MCF 10A (cell line): ENCODE data around the gene C2orf49. TPM values are rescaled to one million over a fixed set of nuclear protein-coding genes. Genes with fewer than 3 reads are reported as not detected.

Experiments used
- BruUV-seq: library from RNA; stranded (reverse); fragments of 400-500 nt; replicated peaks from 2 replicates; lab custom pipeline; 2021; lab: Mats Ljungman, UMichigan
- CTCF ChIA-PET: fragments of 300-600 bp; sonication (Branson Sonifier 250); formaldehyde crosslinking; extraction: SDS; loops from one replicate; lab custom pipeline; 2021; ENCODE audit warnings: antibody characterized with exemption, inconsistent platforms; lab: Yijun Ruan, JAX
- POLR2A ChIA-PET: fragments of 300-600, 350-650 bp; sonication (Branson Sonifier 250); formaldehyde crosslinking; extraction: SDS; loops from one replicate; lab custom pipeline; 2020; ENCODE audit warnings: antibody characterized with exemption, inconsistent platforms; lab: Yijun Ruan, JAX
- DNase-seq: peaks from one replicate; pipeline ENCODE4 v3.0.0-alpha.2; 2018; ENCODE audit not compliant: unreplicated experiment
- H3K27ac Mint-ChIP-seq: one replicate; pipeline ENCODE4 v1.8.0; 2022; ENCODE audit warnings: mild to moderate bottlenecking, low read depth, mixed read lengths; ENCODE audit not compliant: unreplicated experiment
- H3K27me3 Mint-ChIP-seq: one replicate; pipeline ENCODE4 v1.8.0; 2022; ENCODE audit warnings: mixed read lengths; ENCODE audit not compliant: insufficient read depth, unreplicated experiment
- H3K36me3 Mint-ChIP-seq: one replicate; pipeline ENCODE4 v1.8.0; 2022; ENCODE audit warnings: mild to moderate bottlenecking, moderate library complexity, mixed read lengths; ENCODE audit not compliant: insufficient read depth, unreplicated experiment
- H3K4me1 Mint-ChIP-seq: one replicate; pipeline ENCODE4 v1.8.0; 2022; ENCODE audit warnings: mixed read lengths; ENCODE audit not compliant: insufficient read depth, unreplicated experiment
- H3K4me3 Mint-ChIP-seq: one replicate; pipeline ENCODE4 v1.8.0; 2022; ENCODE audit warnings: mild to moderate bottlenecking, moderate library complexity, mixed read lengths; ENCODE audit not compliant: unreplicated experiment
- H3K9me3 Mint-ChIP-seq: one replicate; pipeline ENCODE4 v1.8.0; 2022; ENCODE audit warnings: mixed read lengths; ENCODE audit not compliant: unreplicated experiment
- CTCF ChIP-seq: fragments of 200-600 bp; IDR thresholded peaks from one replicate; pipeline ENCODE4 v1.8.0; 2022; ENCODE audit warnings: antibody characterized with exemption, mild to moderate bottlenecking; ENCODE audit not compliant: unreplicated experiment
- intact Hi-C: fragments of 100-400 bp; cut with micrococcal nuclease; formaldehyde crosslinking; loops from 2 replicates; pipeline ENCODE4 v1.14.1; 2022
- total RNA-seq: library from RNA; stranded (reverse); gene quantifications from 2 replicates; pipeline ENCODE4 v1.2.3, GENCODE V29; 2022

C2orf49 gene
- total RNA-seq, 1 experiment from 2014 or later = 24.2 TPM

DNA sequence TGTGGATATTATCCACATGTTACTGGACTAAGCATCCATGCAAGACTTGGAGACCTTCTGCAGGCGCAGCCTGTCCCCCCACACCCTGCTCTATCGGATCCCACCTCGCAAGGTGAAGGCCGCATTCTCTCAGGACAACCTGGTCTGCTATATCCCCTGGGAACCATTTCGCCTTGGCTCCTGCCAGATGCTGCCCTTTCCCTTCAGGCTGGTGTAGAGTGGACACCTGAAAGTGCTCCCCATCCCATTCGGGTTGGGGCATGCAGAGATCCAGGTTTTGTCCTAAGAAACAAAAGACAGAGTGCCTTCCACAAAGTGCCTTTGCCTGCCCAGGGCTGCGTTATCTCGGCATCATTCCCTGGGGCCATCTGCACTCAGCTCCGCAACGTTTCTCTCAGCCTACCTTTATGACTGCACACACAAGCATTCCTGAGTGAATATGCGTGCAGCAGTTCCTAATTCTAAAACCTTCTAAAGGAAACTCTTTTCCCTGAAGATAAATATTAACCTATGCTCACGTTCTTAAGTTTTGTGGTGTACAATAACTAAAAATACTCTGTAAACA lies 41.0 kb downstream of the C2orf49 start:
- intact Hi-C loops = loop anchor here (2.0 kb wide), 1 partner anchor 142 kb away; no protein-coding TSS in a partner anchor
- TF ChIP-seq CTCF = no peak
- H3K9me3 Mint-ChIP-seq = no peaks in the 10 kb centered on the region
- DNase-seq = no peak
- ChIA-PET CTCF (interaction anchor here (0.7 to 2.0 kb wide), 6 partner anchors 9 to 143 kb away, joined by 3 to 6 read pairs (median 5); no protein-coding TSS in a partner anchor), POLR2A (interaction anchor here (1.0 kb wide), 1 partner anchor 138 kb away, joined by 3 read pairs; no protein-coding TSS in a partner anchor)
- H3K4me1 Mint-ChIP-seq = peaks cover 10% of the 10 kb centered on the region
- peaks cover 96% of the 10 kb centered on the region for H3K36me3 Mint-ChIP-seq
- peak overlapping the region; percentile 27 for H3K27ac Mint-ChIP-seq
- no TSS peak for BruUV-seq
- H3K4me3 Mint-ChIP-seq = no peak overlapping the region
- no peaks in the 10 kb centered on the region for H3K27me3 Mint-ChIP-seq

DNA sequence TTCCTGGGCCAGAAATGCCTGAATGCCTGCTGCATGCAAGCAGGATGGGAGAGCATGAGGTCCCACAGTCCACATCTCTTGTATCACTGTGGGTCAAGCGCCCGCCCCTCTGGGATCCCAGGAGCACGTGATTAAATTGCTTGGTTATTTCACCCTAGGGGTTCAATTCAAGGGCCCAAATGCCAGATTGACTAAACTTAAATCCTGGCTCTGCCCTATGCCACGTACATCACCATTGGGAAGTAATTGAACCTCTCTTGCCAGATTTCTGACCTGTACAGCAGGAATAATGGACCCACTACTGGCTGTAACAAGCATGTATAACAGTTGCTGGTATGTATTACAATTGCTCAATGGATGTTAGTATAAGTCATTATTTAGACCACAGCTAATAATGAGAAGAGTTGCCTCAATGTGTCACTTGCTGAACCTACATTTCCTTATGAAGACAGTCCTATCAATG lies 41.6 kb downstream of the C2orf49 start:
- ChIA-PET CTCF (interaction anchor here (0.6 to 1.4 kb wide), 5 partner anchors 8 to 142 kb away, joined by 3 to 5 read pairs (median 4); no protein-coding TSS in a partner anchor), POLR2A (no interaction called here)
- Mint-ChIP-seq H3K27me3 (no peaks in the 10 kb centered on the region), H3K4me3 (no peak overlapping the region), H3K27ac (peak overlapping the region; percentile 27), H3K4me1 (peaks cover 10% of the 10 kb centered on the region), H3K36me3 (peaks cover 96% of the 10 kb centered on the region), H3K9me3 (no peaks in the 10 kb centered on the region)
- BruUV-seq = no TSS peak
- no peak for TF ChIP-seq CTCF
- intact Hi-C loops = loop anchor here (2.0 kb wide), 1 partner anchor 142 kb away; no protein-coding TSS in a partner anchor
- no peak for DNase-seq

- CTCF ChIA-PET = interaction anchor here (0.6 to 1.2 kb wide), 4 partner anchors 14 to 167 kb away, joined by 3 to 4 read pairs (median 4); no protein-coding TSS in a partner anchor
- no peaks in the 10 kb centered on the region for H3K27me3 Mint-ChIP-seq
- no peak for DNase-seq
- H3K27ac Mint-ChIP-seq = peak overlapping the region; percentile 4
- no peak overlapping the region for H3K4me3 Mint-ChIP-seq
- intact Hi-C loops = loop anchor here (2.0 kb wide), 1 partner anchor 141 kb away; no protein-coding TSS in a partner anchor
- H3K4me1 Mint-ChIP-seq = peaks cover 10% of the 10 kb centered on the region
- peaks cover 96% of the 10 kb centered on the region for H3K36me3 Mint-ChIP-seq
- no peaks in the 10 kb centered on the region for H3K9me3 Mint-ChIP-seq
- no TSS peak for BruUV-seq
- TF ChIP-seq CTCF = no peak
- POLR2A ChIA-PET = interaction anchor here (1.2 kb wide), 1 partner anchor 30 kb away, joined by 4 read pairs; no protein-coding TSS in a partner anchor
Observed at GRCh38 chr2:105379741-105380186, 42.4 kb downstream of the C2orf49 start.

DNA sequence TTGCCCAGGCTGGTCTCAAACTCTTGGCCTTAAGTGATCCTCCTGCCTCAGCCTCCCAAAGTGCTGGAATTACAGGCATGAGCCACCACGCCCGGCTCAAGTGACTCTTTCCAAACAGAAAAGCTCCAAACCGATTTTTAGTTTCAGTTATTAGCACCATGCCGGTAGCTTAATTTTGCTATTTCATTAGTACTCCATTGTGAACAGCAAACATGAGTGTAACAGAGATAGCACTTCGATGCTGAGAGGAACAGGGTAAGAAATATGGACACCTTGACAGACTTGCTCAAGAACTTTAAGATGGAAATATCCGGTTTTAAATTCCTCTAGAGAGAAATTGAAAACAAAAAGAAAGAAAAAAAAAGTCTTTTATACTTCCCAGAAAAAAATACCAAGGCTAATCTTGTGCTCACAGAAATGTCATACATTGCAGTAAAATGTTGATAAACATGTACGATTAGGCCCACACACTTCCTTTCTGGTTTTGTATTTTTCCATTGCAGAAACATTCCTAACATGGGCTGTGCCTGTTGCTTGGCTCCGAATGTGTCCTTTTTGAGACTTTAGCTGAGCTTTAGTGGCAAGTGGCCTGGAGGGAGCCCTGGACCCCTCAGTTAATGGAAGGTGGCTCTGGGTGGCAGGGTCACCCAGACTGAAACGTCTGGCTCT lies 43.2 kb downstream of the C2orf49 start:
- BruUV-seq = no TSS peak
- intact Hi-C loops = no loop called here
- DNase-seq = no peak
- no peaks in the 10 kb centered on the region for H3K27me3 Mint-ChIP-seq
- peak overlapping the region; percentile 46 for H3K27ac Mint-ChIP-seq
- POLR2A ChIA-PET = interaction anchor here (1.2 to 1.6 kb wide), 2 partner anchors 23 to 29 kb away, joined by 3 to 4 read pairs; no protein-coding TSS in a partner anchor
- H3K9me3 Mint-ChIP-seq = no peaks in the 10 kb centered on the region
- CTCF ChIA-PET = interaction anchor here (0.6 to 0.9 kb wide), 2 partner anchors 34 to 166 kb away, joined by 3 read pairs; no protein-coding TSS in a partner anchor
- H3K4me3 Mint-ChIP-seq = no peak overlapping the region
- peaks cover 10% of the 10 kb centered on the region for H3K4me1 Mint-ChIP-seq
- no peak for TF ChIP-seq CTCF
- H3K36me3 Mint-ChIP-seq = peaks cover 96% of the 10 kb centered on the region
